ENCODE data around the gene TP53AIP1. TPM values are rescaled to one million over a fixed set of nuclear protein-coding genes. Genes with fewer than 3 reads are reported as not detected.

The TP53AIP1 gene
- total RNA-seq, 2 donors from 2014 or later: 0.20 to 0.37 TPM

DNA sequence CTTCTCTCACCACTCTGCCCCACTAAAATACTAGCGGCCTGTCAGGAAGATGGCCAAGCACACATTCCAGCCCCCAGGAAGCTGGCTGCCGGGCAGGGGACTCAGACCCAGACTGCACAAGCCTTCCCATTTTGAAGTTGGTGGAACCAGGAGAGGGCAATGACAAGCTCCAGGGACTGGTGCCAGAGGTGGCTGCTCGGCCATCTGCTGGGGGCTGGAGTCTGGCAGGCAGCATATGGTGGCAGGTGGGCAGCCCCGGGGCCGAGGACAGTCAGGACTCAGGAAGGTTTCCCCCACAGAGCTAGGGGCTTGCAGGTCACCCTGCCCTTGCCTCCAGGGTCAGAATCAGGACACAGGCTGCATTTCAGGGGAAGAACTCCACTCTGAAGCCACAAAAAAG, 28.9 kb downstream of the TP53AIP1 start:
- DNase-seq: no peak
- intact Hi-C loops (cut with DNase I, micrococcal nuclease): no loop called here
- no peak for ATAC-seq

DNA sequence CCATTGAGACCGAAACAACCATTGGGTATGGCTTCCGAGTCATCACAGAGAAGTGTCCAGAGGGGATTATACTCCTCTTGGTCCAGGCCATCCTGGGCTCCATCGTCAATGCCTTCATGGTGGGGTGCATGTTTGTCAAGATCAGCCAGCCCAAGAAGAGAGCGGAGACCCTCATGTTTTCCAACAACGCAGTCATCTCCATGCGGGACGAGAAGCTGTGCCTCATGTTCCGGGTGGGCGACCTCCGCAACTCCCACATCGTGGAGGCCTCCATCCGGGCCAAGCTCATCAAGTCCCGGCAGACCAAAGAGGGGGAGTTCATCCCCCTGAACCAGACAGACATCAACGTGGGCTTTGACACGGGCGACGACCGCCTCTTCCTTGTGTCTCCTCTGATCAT, 31.0 kb downstream of the TP53AIP1 start:
- no peak for DNase-seq
- intact Hi-C loops (cut with DNase I, micrococcal nuclease): no loop called here
- ATAC-seq: no peak

DNA sequence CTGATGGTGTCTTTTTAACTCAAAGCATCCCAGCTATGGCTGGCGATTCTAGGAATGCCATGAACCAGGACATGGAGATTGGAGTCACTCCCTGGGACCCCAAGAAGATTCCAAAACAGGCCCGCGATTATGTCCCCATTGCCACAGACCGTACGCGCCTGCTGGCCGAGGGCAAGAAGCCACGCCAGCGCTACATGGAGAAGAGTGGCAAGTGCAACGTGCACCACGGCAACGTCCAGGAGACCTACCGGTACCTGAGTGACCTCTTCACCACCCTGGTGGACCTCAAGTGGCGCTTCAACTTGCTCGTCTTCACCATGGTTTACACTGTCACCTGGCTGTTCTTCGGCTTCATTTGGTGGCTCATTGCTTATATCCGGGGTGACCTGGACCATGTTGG, 31.4 kb downstream of the TP53AIP1 start:
- no peak for DNase-seq
- no peak for ATAC-seq
- intact Hi-C loops (cut with DNase I, micrococcal nuclease): no loop called here

- ATAC-seq (no peak), DNase-seq (no peak)
- intact Hi-C loops (cut with DNase I, micrococcal nuclease): no loop called here
These were observed 32.1 kb downstream of the TP53AIP1 start for GRCh38 chr11:128910576-128910975.

GRCh38 chr11:128909438-128910125, 33.1 kb downstream of the TP53AIP1 start:
- intact Hi-C loops (cut with DNase I, micrococcal nuclease): no loop called here
- no peak for DNase-seq
- ATAC-seq: no peak

DNA sequence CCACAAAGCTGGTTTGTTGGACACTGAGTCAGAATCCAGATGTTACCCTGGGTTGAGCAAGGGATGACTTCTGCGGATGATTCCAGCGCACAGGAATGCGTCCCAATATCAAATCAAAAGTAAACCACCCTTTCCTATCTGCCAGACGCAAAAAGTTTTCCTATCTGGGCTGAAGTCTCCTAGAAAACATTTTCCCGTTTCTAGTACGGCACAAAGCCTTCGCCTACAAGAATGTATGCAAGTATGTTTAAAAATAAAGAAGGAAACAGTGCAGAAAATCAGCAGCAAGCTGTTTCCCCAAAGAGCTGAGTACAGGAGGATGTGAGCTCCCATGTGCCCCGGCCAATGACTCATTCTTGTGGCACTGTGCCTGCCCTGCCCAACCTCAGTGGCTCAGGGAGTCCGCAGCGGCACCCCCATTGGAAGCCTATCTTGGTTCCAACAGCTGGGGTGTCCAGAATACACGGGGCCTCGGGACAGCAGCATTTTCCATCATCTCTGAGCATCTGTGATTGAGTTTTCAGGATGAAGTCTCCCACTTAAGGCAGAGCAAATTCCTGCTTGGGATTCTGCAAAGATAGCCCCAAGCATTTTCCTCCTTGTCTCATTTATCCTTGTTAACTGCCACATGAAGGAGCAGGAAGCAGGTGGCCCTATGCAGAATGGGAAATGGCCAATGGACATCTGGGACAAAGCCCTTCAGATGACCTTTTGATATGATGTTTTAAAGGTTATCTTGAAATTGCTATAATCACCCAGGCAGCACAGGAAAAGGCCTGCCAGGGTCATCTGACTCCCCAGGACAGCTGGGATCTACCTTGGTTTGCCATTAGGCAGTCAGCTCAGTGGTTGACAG, 34.1 kb downstream of the TP53AIP1 start:
- intact Hi-C loops (cut with DNase I, micrococcal nuclease): no loop called here
- ATAC-seq (peak; percentile 46), DNase-seq (peak; percentile 58 to 64)

GRCh38 chr11:128907585-128907984, 35.1 kb downstream of the TP53AIP1 start:
- intact Hi-C loops (cut with DNase I, micrococcal nuclease): no loop called here
- DNase-seq: no peak
- ATAC-seq: no peak

GRCh38 chr11:128906185-128907050, 36.3 kb downstream of the TP53AIP1 start:
- DNase-seq (no peak), ATAC-seq (no peak)
- intact Hi-C loops (cut with DNase I, micrococcal nuclease): no loop called here

- intact Hi-C loops (cut with DNase I, micrococcal nuclease): no loop called here
- peak in 1 of 2 donors; percentile 52 for DNase-seq
These were observed 37.1 kb downstream of the TP53AIP1 start for GRCh38 chr11:128905345-128906184.

DNA sequence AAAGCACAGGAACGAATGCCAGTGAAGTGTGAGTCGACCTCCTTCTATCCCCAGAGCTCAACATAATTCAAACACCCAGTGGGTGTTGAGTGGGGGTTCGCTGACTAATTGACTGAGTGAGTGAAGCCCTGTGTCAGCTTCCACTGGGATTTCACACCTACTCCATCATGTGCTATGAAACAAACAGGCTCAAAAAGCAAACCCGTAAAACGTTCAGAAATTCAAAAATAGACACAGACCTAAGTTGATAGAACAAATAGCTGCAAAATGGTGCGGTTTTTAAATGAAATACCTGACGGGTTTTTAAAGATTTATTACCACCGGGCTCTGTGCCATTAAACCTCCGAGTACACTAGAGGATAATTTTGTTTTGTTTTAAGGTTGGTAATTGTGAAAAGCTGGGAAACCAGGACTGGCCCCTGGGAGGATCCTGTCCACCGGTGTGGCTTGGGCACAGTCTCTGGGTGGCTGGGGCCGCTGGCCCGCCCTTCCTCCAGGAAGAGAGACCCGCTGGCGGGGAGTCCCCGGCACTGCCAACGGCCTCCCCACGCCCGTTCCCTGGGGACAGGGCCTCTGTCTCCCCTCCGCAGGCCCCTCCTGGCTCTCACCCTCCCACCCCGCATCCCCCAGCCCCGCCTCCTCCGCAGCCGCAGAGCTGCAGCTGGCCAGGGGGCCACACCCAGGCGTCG, 37.9 kb downstream of the TP53AIP1 start:
- intact Hi-C loops (cut with DNase I, micrococcal nuclease): no loop called here
- DNase-seq: peak in 1 of 2 donors; percentile 48
- ATAC-seq: peak; percentile 66

More at GRCh38 chr11:128905345-128906184, 37.1 kb downstream of the TP53AIP1 start:
- peak; percentile 73 for ATAC-seq

- no peak for ATAC-seq
- no peak for DNase-seq
- intact Hi-C loops (cut with DNase I, micrococcal nuclease): no loop called here
These were observed 38.4 kb downstream of the TP53AIP1 start for GRCh38 chr11:128904303-128904655.

GRCh38 chr11:128903248-128904061, 39.2 kb downstream of the TP53AIP1 start:
- ATAC-seq (no peak), DNase-seq (peak; percentile 27 to 46)
- intact Hi-C loops (cut with DNase I, micrococcal nuclease): no loop called here

- ATAC-seq: no peak
- no peak for DNase-seq
These were observed 40.1 kb downstream of the TP53AIP1 start for GRCh38 chr11:128902515-128903066.

DNA sequence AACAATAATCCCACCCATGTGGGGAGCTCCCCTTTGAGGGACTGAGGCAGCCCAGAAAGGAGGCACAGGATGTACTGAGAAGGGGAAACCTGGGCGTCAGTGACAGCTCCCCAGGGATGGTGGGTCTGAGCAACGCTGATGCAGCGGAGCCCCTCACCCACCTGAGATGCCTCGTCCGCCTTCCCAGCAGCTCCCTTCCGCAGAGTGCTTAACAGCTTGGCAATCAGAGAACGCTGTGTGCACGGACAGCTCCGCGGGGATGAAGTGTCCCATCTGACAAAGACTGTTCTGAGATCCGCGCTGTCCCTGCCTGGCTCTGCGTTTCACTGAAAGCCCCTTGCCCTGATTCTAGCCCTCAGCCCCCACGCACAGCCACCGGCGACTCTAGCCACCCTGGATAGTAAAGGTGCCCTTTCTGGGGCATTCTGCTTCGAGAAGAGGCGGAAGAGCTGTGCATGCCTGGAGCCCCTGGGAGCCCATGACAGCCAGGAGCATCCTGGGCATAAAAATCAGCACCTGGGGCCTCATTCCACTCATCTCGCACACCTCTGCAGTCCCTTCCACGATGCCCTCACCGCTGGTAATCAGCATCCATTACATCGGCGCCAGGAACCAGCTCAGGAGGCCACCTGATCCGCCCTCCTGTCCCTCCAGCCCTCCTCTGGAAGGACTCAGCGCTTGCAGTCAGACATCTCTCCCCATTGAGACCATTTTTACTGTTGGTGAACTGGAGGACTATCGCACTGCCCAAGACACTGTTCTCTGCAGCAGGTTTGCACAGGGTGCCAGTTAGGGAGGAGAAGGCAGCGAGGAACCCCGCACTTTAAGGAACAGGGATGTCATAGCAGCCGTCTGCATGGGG, 40.8 kb downstream of the TP53AIP1 start:
- ATAC-seq (no peak), DNase-seq (no peak)
- intact Hi-C loops (cut with DNase I, micrococcal nuclease): no loop called here

More at GRCh38 chr11:128902515-128903066, 40.1 kb downstream of the TP53AIP1 start:
- intact Hi-C loops (cut with DNase I, micrococcal nuclease): no loop called here

DNA sequence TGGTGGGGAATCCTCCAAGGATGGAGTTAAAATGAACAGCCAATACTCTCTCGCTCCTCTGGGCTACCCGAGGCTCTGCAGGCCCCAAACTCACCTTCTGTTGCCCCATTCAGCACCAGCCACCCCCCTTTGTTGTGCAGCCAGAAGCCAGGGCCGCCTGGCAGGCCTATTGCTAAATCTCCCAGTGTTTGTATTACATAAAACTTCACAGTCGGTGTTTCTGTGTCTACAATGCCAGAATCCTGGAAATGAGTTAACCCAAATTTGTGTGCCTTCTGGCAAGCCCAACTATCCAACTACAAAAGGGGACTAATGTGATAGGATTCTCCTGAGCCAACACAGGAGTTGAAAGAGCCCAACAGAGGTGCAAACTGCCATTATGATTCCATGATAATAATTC, 42.2 kb downstream of the TP53AIP1 start:
- ATAC-seq: no peak
- intact Hi-C loops (cut with DNase I, micrococcal nuclease): no loop called here

More for the DNA sequence above, 42.2 kb downstream of the TP53AIP1 start:
- DNase-seq: no peak
